Stimulated activated CD8-positive, alpha-beta memory T cell treated with anti-CD3 and anti-CD28 coated beads, Interleukin-4, amount 100 ng/mL, for 24 hours (primary cell): ENCODE data around the gene TRABD2B.

ENCODE experiments used
- DNase-seq: peaks from one replicate; pipeline ENCODE4 v3.0.0-alpha.2; 2020; ENCODE audit warnings: low read depth

The TRABD2B gene

GRCh38 chr1:47795102-47795501 is 202.1 kb downstream of the TRABD2B start:
- no peak for DNase-seq

DNA sequence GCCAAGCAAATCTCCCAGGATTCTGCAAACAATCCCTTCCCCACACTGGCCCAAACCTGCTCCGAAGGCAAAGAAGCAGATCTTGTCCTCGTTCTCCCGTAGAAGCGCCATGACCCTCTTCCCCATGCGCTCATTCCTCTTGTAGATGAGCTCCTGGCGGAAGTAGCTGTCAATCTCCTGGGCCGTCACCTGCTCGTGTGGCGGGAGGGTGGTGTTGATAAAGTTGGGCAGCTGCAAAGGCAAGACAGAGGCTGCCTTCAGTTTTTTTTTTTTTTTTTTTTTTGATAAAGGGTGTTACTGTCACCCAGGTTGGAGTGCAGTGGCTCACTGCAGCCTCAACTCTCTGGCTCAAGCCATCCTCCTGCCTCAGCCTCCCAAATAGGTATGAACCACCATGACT is 202.7 kb downstream of the TRABD2B start:
- DNase-seq, result no peak

GRCh38 chr1:47794081-47794480 is 203.1 kb downstream of the TRABD2B start:
- DNase-seq, result no peak

DNA sequence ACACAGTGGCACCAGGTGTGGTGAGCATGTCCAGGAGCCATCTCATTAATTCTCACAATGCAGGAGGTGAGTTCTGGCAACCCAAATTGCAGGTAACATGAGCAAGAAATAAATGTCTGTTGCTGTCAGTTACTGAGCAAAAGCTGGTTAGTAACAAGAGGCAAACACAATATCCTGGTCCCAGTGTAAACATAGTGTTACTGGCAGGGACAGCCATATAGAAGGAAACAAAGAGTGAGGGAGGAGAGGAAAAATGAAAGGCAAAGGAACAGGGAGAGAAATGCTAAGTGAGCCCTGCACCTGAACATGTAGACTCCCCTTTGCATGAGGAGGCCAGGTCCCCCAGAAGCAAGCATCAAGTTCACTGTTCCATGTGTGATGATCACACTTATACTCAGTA is 203.6 kb downstream of the TRABD2B start:
- no peak for DNase-seq

DNA sequence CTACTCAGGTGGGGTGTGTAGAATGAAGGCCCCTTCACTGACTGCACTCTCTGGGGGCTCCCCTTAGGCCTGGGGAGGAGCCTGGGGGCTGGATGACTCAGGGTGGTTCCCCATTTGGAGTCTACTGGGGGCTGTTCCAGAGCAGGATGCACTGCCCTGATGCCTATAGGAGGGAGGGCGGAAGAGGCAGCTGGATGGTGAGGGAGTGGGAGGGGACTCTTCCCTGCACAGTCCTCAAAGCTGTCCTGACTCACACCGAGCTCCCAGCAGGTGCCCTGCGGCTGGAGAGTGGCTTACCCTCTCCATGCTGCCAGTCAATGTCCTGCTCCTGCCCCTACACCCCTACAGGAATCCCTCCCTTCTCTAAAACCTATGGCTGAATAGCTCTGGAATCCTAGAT is 204.4 kb downstream of the TRABD2B start:
- no peak for DNase-seq

GRCh38 chr1:47791879-47792608 is 205.1 kb downstream of the TRABD2B start:
- DNase-seq, result no peak

GRCh38 chr1:47788761-47789160 is 208.4 kb downstream of the TRABD2B start:
- DNase-seq, result no peak

GRCh38 chr1:47787560-47787959 is 209.6 kb downstream of the TRABD2B start:
- no peak for DNase-seq

GRCh38 chr1:47786316-47786715 is 210.9 kb downstream of the TRABD2B start:
- DNase-seq, result no peak

DNA sequence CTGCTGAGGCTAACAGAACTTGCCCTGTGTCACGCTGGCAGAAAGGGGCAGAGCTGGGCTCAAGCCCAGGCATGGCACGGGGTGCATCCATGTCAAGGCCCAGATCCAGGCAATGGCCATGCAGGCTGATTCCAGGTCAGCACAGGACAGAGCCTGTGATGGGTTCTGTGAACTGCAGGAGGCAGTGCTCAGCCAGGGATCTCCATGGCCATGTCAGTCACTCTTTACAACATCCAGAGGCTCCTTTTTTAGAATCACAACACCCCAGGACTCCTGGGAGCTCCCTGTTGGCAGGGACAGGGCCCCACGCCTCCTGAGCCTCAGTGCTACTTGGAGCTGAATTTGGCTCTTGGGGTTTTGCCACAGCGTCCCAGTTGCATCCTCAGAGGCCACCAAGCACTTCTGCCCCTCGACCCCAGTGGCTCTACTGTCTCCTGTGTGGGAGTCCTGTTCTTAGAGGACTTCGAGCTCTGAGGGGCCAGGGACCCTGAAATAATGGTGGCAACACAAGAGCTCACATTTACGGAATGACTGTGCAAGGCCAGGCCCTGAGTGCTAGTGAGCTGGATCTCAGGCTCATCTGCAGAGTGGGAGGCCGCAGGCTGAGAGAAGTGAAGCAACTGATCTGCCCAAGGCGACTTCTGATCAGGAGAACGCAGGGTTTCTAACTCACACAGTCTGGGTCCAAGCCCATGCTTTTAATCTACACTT is 211.5 kb downstream of the TRABD2B start:
- DNase-seq, result no peak

DNA sequence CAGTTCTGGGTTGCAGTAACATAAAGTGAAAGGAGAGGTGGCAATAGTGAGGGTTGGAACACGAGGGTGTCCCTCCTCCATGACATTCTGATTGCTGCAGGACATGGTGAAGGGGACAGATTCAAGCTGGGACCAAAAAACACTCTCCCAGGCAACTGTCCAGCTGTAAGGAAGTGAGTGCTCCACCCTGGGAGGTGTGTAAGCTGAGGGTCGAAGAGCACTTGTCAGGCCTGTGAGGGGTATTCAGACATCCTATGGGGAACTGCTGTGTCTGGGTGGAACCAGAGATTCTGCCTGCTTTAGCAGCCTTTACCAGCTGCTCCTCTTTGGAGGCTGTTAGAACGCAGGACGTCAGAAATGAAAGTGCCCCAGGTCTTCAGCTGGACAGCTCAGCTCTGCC is 212.1 kb downstream of the TRABD2B start:
- no peak for DNase-seq

GRCh38 chr1:47784497-47784822 is 212.7 kb downstream of the TRABD2B start:
- DNase-seq, result no peak

- DNase-seq, result no peak
Measured at GRCh38 chr1:47783638-47784496, 213.3 kb downstream of the TRABD2B start.

GRCh38 chr1:47782414-47783166 is 214.6 kb downstream of the TRABD2B start:
- DNase-seq, result no peak

DNA sequence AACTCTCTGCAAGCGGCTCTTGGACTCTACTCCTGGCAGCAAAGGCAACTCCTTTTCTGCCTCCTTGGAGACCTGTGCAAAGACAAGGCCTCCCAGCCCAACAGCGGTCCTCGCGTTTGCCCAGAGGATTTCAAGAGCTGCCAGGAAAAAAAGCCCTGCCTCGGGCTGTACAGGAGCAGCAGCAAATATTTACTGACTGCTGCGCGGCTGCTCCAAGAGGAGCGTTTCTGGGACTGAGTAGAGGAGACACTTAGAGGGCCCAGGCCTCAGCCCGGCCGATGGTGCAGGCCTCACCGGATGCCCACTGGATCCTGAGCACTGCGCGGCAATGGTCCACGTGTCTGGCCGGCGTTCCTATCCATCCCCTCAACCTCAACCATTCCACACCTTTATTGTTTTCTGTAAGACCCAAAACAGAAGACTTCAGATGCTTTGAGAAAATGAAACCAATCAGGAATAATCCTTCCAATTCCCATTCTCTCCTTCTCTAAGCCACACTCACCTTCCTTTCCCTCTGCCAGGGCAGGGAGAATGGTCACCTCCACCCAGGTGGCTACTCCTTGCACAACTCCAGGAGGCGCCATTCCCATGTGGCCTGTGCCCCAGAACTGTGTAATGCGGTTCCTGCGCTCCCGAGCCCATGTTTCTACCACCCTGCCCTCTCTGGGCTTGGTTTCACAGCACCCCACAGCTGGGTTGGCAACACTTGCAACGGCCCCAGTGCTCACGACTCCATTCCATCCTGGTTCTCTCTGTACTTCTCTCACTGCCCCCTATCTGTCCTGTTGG is 215.8 kb downstream of the TRABD2B start:
- no peak for DNase-seq

GRCh38 chr1:47780469-47780995 is 216.7 kb downstream of the TRABD2B start:
- DNase-seq, result no peak

- DNase-seq, result no peak
Measured at GRCh38 chr1:47779613-47780012, 217.6 kb downstream of the TRABD2B start.

GRCh38 chr1:47778280-47778679 is 218.9 kb downstream of the TRABD2B start:
- DNase-seq, result no peak

- DNase-seq, result no peak
Measured at GRCh38 chr1:47777322-47777721, 219.9 kb downstream of the TRABD2B start.

GRCh38 chr1:47776667-47777131 is 220.5 kb downstream of the TRABD2B start:
- no peak for DNase-seq
